Activated naive CD4-positive, alpha-beta T cell treated with Interleukin-2 at 50 U/mL for 16 hours (primary cell): ENCODE data around the gene NCDN.

Experiments used
- DNase-seq: peaks from one replicate; pipeline ENCODE4 v3.0.0-alpha.2; 2020

The NCDN gene

GRCh38 chr1:35555601-35556477 is 1.8 kb upstream of the NCDN start:
- DNase-seq: no peak

DNA sequence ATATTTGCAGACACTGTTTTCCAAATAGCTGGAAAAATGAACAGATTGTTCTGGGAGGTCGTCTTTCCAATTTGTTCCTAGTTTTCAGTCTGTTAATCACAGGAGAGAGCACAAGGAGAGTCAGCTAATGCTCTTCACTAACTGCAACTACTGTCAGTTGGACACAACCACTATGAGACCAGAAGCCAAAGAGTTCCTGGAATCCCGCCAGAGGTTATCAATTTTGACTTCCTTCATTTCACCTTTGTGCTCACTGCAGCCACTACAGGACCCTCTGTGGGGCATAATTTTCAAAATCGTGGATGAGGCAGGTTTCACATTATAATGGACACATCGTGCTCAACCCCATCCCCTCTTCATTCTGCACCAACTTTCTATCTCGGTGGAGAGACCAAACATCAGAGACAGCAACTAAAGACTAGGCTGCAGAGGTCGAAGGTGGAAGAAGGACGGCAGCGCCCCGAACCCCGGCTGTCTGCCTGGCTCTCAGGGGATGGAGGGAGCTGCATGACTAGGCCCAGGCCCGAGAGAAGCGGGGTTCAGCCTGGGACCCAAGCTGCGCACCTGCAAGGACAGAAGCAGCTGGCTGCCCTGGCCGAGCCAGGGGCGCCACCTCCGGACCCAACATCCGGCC is 998 bp upstream of the NCDN start:
- DNase-seq: no peak

DNA sequence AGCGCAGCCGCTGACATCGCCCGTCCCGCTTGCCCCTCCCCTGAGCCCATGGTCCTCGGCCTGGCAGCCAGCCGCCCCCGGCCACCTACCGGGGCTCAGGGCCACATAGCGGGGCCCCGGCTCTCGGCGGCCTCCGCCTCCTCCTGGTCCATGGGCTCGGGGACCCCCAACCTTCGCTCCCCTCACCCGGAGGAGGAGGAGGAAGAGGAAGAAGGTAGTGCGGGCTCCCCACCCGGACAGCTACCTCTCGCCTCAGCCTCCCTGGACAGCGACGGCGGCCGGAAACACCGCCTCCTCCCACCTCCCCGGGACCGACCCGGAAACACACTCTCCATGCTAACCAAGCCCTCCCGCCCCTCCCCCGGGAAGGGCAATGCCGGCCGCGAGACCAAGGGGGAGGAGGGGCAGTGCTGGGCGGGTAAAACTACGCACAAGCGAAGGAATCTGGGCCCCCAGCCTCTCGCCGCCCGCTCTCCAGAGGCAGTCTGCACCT is 435 bp upstream of the NCDN start, which contains the start of gene KIAA0319L:
TSS of gene KIAA0319L (minus strand) at position 286 of the 493 bp plus-strand sequence. CDS start 2,912 bp downstream, outside the sequence.
- DNase-seq: no peak

- DNase-seq: peak; percentile 35
Observed at GRCh38 chr1:35558374-35559316, 1.0 kb downstream of the NCDN start.

GRCh38 chr1:35559317-35559944 is 1.8 kb downstream of the NCDN start:
- DNase-seq: no peak

- DNase-seq: no peak
Observed at GRCh38 chr1:35560256-35561225, 2.9 kb downstream of the NCDN start.

- DNase-seq: no peak
Observed at GRCh38 chr1:35561297-35561971, 3.8 kb downstream of the NCDN start.

DNA sequence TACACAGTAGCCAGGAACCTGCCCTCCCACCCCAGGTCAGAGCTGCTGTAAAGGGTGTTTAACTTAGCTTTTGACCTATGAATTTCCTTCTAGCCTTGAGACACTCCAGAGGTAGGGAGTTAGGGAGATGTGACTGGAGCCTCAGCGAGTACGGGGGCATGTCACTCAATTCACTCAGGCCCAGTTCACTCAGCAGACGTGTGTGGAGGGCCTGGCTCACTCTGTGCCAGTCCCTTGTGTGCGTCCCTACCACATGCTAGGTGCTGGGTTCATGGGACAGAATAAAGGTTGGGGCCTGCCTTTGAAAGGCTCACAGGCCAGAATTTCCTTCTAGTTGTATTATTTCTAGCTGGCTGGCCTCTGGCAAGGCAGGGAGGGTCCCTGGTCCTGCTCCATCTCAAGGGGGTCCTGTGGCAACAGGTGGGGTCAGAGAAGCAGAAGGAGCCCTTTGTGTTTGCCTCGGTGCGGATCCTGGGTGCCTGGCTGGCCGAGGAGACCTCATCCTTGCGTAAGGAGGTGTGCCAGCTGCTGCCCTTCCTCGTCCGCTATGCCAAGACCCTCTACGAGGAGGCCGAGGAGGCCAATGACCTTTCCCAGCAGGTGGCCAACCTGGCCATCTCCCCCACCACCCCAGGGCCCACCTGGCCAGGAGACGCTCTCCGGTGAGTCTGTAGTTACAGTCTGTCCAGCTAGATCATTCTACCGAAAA is 4.5 kb downstream of the NCDN start:
- DNase-seq: no peak

DNA sequence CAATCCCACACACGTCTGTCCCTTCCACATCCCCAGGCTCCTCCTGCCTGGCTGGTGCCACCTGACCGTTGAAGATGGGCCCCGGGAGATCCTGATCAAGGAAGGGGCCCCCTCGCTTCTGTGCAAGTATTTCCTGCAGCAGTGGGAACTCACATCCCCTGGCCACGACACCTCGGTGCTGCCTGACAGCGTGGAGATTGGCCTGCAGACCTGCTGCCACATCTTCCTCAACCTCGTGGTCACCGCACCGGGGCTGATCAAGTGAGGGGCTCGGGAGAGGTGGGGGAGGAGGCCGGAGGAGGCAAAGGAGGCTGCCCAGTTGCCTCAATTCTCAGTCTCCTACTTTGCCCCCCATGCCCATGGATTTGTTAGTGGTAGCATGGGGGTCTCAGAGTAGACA is 5.6 kb downstream of the NCDN start:
- no peak for DNase-seq

- DNase-seq: peak; percentile 81
Observed at GRCh38 chr1:35564037-35564883, 6.7 kb downstream of the NCDN start.

GRCh38 chr1:35564884-35565741 is 7.5 kb downstream of the NCDN start:
- no peak for DNase-seq

DNA sequence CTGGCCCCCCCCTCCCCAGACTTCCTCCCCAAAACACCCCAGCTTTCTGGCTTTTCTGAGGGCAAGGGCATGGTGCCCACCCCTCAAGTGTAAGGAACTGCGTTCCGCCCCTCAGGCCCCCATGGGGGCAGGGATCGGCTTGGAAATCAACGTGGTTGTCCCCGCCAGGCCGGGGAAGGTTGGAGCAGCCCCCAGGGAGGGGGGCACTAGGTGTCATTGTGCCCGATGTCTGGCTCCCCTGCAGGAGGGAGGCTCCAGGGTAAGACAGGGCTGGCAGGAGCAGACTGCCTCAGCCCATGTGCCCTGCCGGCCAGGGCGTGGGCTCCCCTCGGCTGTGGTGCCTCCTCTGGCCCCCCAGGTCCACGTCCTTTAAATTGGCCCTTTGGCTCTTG is 8.1 kb downstream of the NCDN start:
- DNase-seq: no peak

DNA sequence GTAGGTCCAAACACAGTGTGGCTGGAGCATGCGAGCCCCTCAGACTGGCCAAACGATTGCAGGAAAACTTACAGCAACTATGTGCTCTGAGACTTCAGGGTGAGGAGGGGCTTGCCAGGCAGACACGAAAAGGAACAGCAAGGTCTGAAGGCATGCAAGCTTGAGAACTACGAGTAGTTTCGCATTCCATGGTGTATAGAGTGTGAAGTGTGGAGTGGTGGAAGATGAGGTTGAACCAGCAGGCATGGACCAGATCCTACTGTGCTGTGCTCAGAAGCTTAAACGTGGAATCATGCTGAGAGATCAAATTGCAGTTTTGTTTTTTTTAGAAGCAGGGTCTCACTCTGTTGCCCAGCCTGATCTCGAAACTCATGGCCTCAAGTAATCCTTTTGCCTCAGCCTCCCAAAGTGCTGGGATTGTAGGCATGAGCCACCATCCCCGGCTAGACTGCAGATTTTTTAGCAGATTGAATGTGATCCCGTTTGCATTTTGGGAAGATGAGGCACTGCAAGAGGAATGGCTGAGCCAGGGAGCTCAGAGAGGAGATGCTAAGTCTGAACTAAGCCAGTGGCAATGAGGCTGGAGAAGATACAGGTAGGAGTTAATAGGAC is 10.5 kb downstream of the NCDN start:
- no peak for DNase-seq

DNA sequence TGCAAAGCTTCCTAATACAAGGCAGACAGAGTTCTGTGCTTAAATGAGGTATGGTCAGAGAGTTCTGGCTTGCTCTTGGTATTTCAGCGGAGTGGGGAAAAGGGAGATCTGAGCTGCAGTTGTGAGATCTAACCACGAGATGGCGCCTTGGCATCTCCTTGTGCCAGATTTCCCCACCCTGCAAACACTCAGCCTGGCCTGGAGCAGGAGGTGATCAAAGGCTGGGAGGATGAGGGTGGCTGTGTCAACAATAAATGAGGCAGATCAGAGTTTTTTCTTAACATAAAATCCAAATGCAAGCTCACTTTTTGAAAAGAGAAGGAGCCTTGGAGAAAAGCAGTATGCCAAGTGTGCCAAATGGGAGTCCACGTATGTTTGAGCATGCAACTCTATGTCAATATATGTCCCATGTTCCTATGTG is 11.4 kb downstream of the NCDN start:
- DNase-seq: peak; percentile 65

GRCh38 chr1:35569936-35570335 is 12.3 kb downstream of the NCDN start:
- DNase-seq: no peak

DNA sequence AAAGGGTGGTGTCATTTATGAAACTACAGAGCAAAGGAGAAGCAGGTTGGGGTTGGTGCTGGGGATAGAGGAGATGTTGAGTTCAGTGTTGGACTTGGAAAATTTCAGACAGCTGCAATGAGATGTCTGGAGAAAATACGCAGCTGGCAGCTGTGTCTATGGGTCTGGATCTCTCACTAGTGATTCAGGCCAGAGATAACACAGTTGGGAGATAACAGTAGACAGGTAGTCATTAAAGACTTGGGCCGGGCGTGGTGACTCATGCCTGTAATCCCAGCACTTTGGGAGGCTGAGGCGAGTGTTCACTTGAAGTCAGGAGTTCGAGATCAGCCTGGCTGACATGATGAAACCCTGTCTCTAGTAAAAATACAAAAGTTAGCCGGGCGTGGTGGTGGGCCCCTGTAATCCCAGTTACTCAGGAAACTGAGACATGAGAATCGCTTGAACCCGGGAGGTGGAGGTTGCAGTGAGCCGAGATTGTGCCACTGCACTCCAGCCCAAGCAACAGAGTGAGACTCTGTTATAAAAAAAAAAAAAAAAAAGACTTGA is 13.1 kb downstream of the NCDN start:
- no peak for DNase-seq

GRCh38 chr1:35571263-35571662 is 13.7 kb downstream of the NCDN start:
- DNase-seq: no peak
